HEK293T (cell line): ENCODE measurements around the gene GLT8D2.
"Not testable (repeated sequence)": the region's sequence is repeated elsewhere in the genome, so short reads cannot be mapped to it uniquely, and the experiment has no call there.

Experiments used
- ARNT ChIP-seq: fragments of 450-650 bp; IDR thresholded peaks from 2 replicates; pipeline ENCODE4 v1.6.1; 2017; ENCODE audit warnings: mild to moderate bottlenecking
- SP1 ChIP-seq: fragments of 450-650 bp; IDR thresholded peaks from 2 replicates; pipeline ENCODE4 v1.6.1; 2017

DNA sequence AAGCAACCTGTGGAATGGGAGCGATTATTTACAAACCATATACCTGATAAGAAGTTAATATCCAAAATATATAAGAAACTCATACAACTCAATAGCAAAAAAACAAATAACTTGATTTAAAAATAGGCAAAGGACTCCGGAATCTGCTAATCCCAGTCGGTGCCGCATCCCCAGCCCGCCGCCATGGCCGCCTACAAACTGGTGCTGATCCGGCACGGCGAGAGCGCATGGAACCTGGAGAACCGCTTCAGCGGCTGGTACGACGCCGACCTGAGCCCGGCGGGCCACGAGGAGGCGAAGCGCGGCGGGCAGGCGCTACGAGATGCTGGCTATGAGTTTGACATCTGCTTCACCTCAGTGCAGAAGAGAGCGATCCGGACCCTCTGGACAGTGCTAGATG lies 19.4 kb downstream of the GLT8D2 start:
- TF ChIP-seq ARNT, SP1: not testable (repeated sequence)
